ENCODE data around the gene CA4. TPM values are rescaled to one million over a fixed set of nuclear protein-coding genes. Genes with fewer than 3 reads are reported as not detected.
A peak's percentile ranks its signal among the peaks of the same experiment; 100 is the strongest.
"Not testable (repeated sequence)": the region's sequence is repeated elsewhere in the genome, so short reads cannot be mapped to it uniquely, and the experiment has no call there.

CA4 gene
- total RNA-seq, 5 donors from 2014 or later (not counting 1 experiment from before 2014, with no cell fraction given), result not detected

- POLR2A ChIA-PET, result not testable (repeated sequence)
Measured at GRCh38 chr17:60115364-60115763, 34.4 kb upstream of the CA4 start.

GRCh38 chr17:60116196-60116595 is 33.6 kb upstream of the CA4 start:
- ATAC-seq (replicated peaks in 1 of 4); H3K27me3 Mint-ChIP-seq; H3K9me3 Mint-ChIP-seq; H3K4me3 Mint-ChIP-seq; H3K4me1 ChIP-seq (ENCODE audit: control insufficient read depth in 1 of 2, extremely low read depth in 1 of 2, insufficient read depth in 2 of 2, low read length in 2 of 2); H3K27ac ChIP-seq (ENCODE audit: low read length); H3K36me3 Mint-ChIP-seq; CTCF ChIA-PET; H3K36me3 ChIP-seq (ENCODE audit: control insufficient read depth in 2 of 2, extremely low read depth in 1 of 2, insufficient read depth in 1 of 2, low read length in 1 of 2); H3K9me3 ChIP-seq; H3K4me3 ChIP-seq (ENCODE audit: control insufficient read depth in 1 of 2, extremely low read depth in 1 of 2, low read length in 1 of 2); DNase-seq; H3K27ac Mint-ChIP-seq; H3K27me3 ChIP-seq (replicated peaks in 1 of 2; ENCODE audit: control insufficient read depth in 2 of 2, extremely low read depth in 1 of 2, insufficient read depth in 2 of 2, low read length in 1 of 2); H3K4me1 Mint-ChIP-seq; POLR2A ChIA-PET: not testable (repeated sequence)
- WGBS (ENCODE audit: insufficient coverage), result no CpG with 5 or more reads among the region's 14 CpGs

More at GRCh38 chr17:60115364-60115763, 34.4 kb upstream of the CA4 start:
- H3K27me3 ChIP-seq (replicated peaks in 1 of 2; ENCODE audit: control insufficient read depth in 2 of 2, extremely low read depth in 1 of 2, insufficient read depth in 2 of 2, low read length in 1 of 2); H3K27me3 Mint-ChIP-seq; H3K36me3 ChIP-seq (ENCODE audit: control insufficient read depth in 2 of 2, extremely low read depth in 1 of 2, insufficient read depth in 1 of 2, low read length in 1 of 2); H3K9me3 Mint-ChIP-seq; H3K4me3 Mint-ChIP-seq; H3K27ac Mint-ChIP-seq; DNase-seq; H3K36me3 Mint-ChIP-seq; H3K27ac ChIP-seq (ENCODE audit: low read length); H3K9me3 ChIP-seq; H3K4me1 ChIP-seq (ENCODE audit: control insufficient read depth in 1 of 2, extremely low read depth in 1 of 2, insufficient read depth in 2 of 2, low read length in 2 of 2); H3K4me3 ChIP-seq (ENCODE audit: control insufficient read depth in 1 of 2, extremely low read depth in 1 of 2, low read length in 1 of 2); CTCF ChIA-PET; H3K4me1 Mint-ChIP-seq; ATAC-seq (replicated peaks in 1 of 4): not testable (repeated sequence)
- no CpG with 5 or more reads among the region's 5 CpGs for WGBS (ENCODE audit: insufficient coverage)

- H3K4me3 ChIP-seq (ENCODE audit: control insufficient read depth in 1 of 2, extremely low read depth in 1 of 2, low read length in 1 of 2); POLR2A ChIA-PET; H3K4me3 Mint-ChIP-seq; H3K36me3 ChIP-seq (ENCODE audit: control insufficient read depth in 2 of 2, extremely low read depth in 1 of 2, insufficient read depth in 1 of 2, low read length in 1 of 2); H3K4me1 Mint-ChIP-seq; H3K27me3 Mint-ChIP-seq; H3K9me3 Mint-ChIP-seq; H3K9me3 ChIP-seq; H3K36me3 Mint-ChIP-seq; H3K27ac Mint-ChIP-seq; CTCF ChIA-PET; H3K27ac ChIP-seq (ENCODE audit: low read length); H3K27me3 ChIP-seq (replicated peaks in 1 of 2; ENCODE audit: control insufficient read depth in 2 of 2, extremely low read depth in 1 of 2, insufficient read depth in 2 of 2, low read length in 1 of 2); H3K4me1 ChIP-seq (ENCODE audit: control insufficient read depth in 1 of 2, extremely low read depth in 1 of 2, insufficient read depth in 2 of 2, low read length in 2 of 2); DNase-seq: not testable (repeated sequence)
- WGBS (ENCODE audit: insufficient coverage), result no CpG with 5 or more reads among the region's 15 CpGs
- peak in 3 of 4 experiments; percentile 18 to 62 (median 34) for ATAC-seq (replicated peaks in 1 of 4)
Measured at GRCh38 chr17:60119162-60119561, 30.6 kb upstream of the CA4 start.

GRCh38 chr17:60119807-60120748 is 29.7 kb upstream of the CA4 start:
- DNase-seq; H3K36me3 ChIP-seq (ENCODE audit: control insufficient read depth in 2 of 2, extremely low read depth in 1 of 2, insufficient read depth in 1 of 2, low read length in 1 of 2); H3K27me3 Mint-ChIP-seq; H3K4me3 Mint-ChIP-seq; H3K4me1 ChIP-seq (ENCODE audit: control insufficient read depth in 1 of 2, extremely low read depth in 1 of 2, insufficient read depth in 2 of 2, low read length in 2 of 2); CTCF ChIA-PET; H3K9me3 ChIP-seq; H3K9me3 Mint-ChIP-seq; H3K4me3 ChIP-seq (ENCODE audit: control insufficient read depth in 1 of 2, extremely low read depth in 1 of 2, low read length in 1 of 2); POLR2A ChIA-PET; H3K36me3 Mint-ChIP-seq; H3K27ac Mint-ChIP-seq; H3K27me3 ChIP-seq (replicated peaks in 1 of 2; ENCODE audit: control insufficient read depth in 2 of 2, extremely low read depth in 1 of 2, insufficient read depth in 2 of 2, low read length in 1 of 2); H3K4me1 Mint-ChIP-seq; H3K27ac ChIP-seq (ENCODE audit: low read length): not testable (repeated sequence)
- WGBS (ENCODE audit: insufficient coverage), result no CpG with 5 or more reads among the region's 114 CpGs
- peak; percentile 26 to 48 (median 37) for ATAC-seq (replicated peaks in 1 of 4)

GRCh38 chr17:60127068-60128064 is 22.4 kb upstream of the CA4 start:
- DNase-seq (peak in 1 of 35 experiments; percentile 2), ATAC-seq (replicated peaks in 1 of 4) (no peak)
- Histone ChIP-seq H3K36me3 (ENCODE audit: control insufficient read depth in 2 of 2, extremely low read depth in 1 of 2, insufficient read depth in 1 of 2, low read length in 1 of 2) (no peaks in the 10 kb centered on the region), H3K27ac (ENCODE audit: low read length) (no peak overlapping the region), H3K9me3 (no peaks in the 10 kb centered on the region), H3K4me3 (ENCODE audit: control insufficient read depth in 1 of 2, extremely low read depth in 1 of 2, low read length in 1 of 2) (no peak overlapping the region), H3K4me1 (ENCODE audit: control insufficient read depth in 1 of 2, extremely low read depth in 1 of 2, insufficient read depth in 2 of 2, low read length in 2 of 2) (no peaks in the 10 kb centered on the region), H3K27me3 (replicated peaks in 1 of 2; ENCODE audit: control insufficient read depth in 2 of 2, extremely low read depth in 1 of 2, insufficient read depth in 2 of 2, low read length in 1 of 2) (peaks cover 0 to 13% of the 10 kb centered on the region in 2 experiments)
- 73% methylated on average over 10 of the region's 14 CpGs for WGBS (ENCODE audit: insufficient coverage)
- Mint-ChIP-seq H3K4me1 (no peaks in the 10 kb centered on the region), H3K4me3 (no peak overlapping the region), H3K36me3 (peaks cover 11% of the 10 kb centered on the region), H3K27me3 (peaks cover 0 to 3% of the 10 kb centered on the region in 2 donors), H3K9me3 (no peaks in the 10 kb centered on the region), H3K27ac (no peak overlapping the region)
- POLR2A ChIA-PET, result no interaction called here
- CTCF ChIA-PET, result interaction anchor here in 1 of 2 donors (0.6 kb wide), 1 partner anchor 786 kb away, joined by 3 read pairs; no protein-coding TSS in a partner anchor

- H3K27me3 ChIP-seq (replicated peaks in 1 of 2; ENCODE audit: control insufficient read depth in 2 of 2, extremely low read depth in 1 of 2, insufficient read depth in 2 of 2, low read length in 1 of 2), result peaks cover 0 to 13% of the 10 kb centered on the region in 2 experiments
- peaks cover 3 to 4% (median 4%) of the 10 kb centered on the region in 3 donors for H3K4me1 Mint-ChIP-seq
- H3K4me1 ChIP-seq (ENCODE audit: control insufficient read depth in 1 of 2, extremely low read depth in 1 of 2, insufficient read depth in 2 of 2, low read length in 2 of 2), result no peaks in the 10 kb centered on the region
- 80% methylated on average over 1 of the region's 8 CpGs for WGBS (ENCODE audit: insufficient coverage)
- H3K4me3 Mint-ChIP-seq, result no peak overlapping the region
- H3K27ac Mint-ChIP-seq, result no peak overlapping the region
- CTCF ChIA-PET, result interaction anchor here in 1 of 2 donors (0.6 kb wide), 1 partner anchor 787 kb away, joined by 3 read pairs; no protein-coding TSS in a partner anchor
- no peak for ATAC-seq (replicated peaks in 1 of 4)
- no peak overlapping the region for H3K4me3 ChIP-seq (ENCODE audit: control insufficient read depth in 1 of 2, extremely low read depth in 1 of 2, low read length in 1 of 2)
- H3K9me3 ChIP-seq, result no peaks in the 10 kb centered on the region
- POLR2A ChIA-PET, result no interaction called here
- peaks cover 13% of the 10 kb centered on the region for H3K36me3 Mint-ChIP-seq
- H3K9me3 Mint-ChIP-seq, result no peaks in the 10 kb centered on the region
- H3K27me3 Mint-ChIP-seq, result peaks cover 0 to 3% of the 10 kb centered on the region in 2 donors
- no peak overlapping the region for H3K27ac ChIP-seq (ENCODE audit: low read length)
- no peak for DNase-seq
- no peaks in the 10 kb centered on the region for H3K36me3 ChIP-seq (ENCODE audit: control insufficient read depth in 2 of 2, extremely low read depth in 1 of 2, insufficient read depth in 1 of 2, low read length in 1 of 2)
Measured at GRCh38 chr17:60128171-60128859, 21.5 kb upstream of the CA4 start.

Data from T-cell (primary cell).